ENCODE results near the gene GNAZ.
A peak's percentile ranks its signal among the peaks of the same experiment; 100 is the strongest.

The GNAZ gene

GRCh38 chr22:23119494-23120414 lies 49.4 kb downstream of the GNAZ start:
- no peak for DNase-seq (ENCODE audit: low read depth)

GRCh38 chr22:23120415-23120899 lies 50.1 kb downstream of the GNAZ start:
- DNase-seq (ENCODE audit: low read depth), result no peak

- DNase-seq (ENCODE audit: low read depth), result no peak
Measured at GRCh38 chr22:23121000-23121421, 50.7 kb downstream of the GNAZ start.

- no peak for DNase-seq (ENCODE audit: low read depth)
Measured at GRCh38 chr22:23121424-23121823, 51.1 kb downstream of the GNAZ start.

GRCh38 chr22:23122216-23122957 lies 52.1 kb downstream of the GNAZ start:
- no peak for DNase-seq (ENCODE audit: low read depth)

- DNase-seq (ENCODE audit: low read depth), result no peak
Measured at GRCh38 chr22:23122992-23123803, 52.9 kb downstream of the GNAZ start.

GRCh38 chr22:23123804-23124254 lies 53.5 kb downstream of the GNAZ start:
- DNase-seq (ENCODE audit: low read depth), result no peak

- no peak for DNase-seq (ENCODE audit: low read depth)
Measured at GRCh38 chr22:23124611-23125511, 54.5 kb downstream of the GNAZ start.

GRCh38 chr22:23125512-23126103 lies 55.3 kb downstream of the GNAZ start:
- no peak for DNase-seq (ENCODE audit: low read depth)

GRCh38 chr22:23126165-23127054 lies 56.1 kb downstream of the GNAZ start:
- DNase-seq (ENCODE audit: low read depth), result no peak

- no peak for DNase-seq (ENCODE audit: low read depth)
Measured at GRCh38 chr22:23127055-23127756, 56.9 kb downstream of the GNAZ start.

- no peak for DNase-seq (ENCODE audit: low read depth)
Measured at GRCh38 chr22:23127788-23128187, 57.5 kb downstream of the GNAZ start.

GRCh38 chr22:23128269-23129108 lies 58.2 kb downstream of the GNAZ start:
- peak; percentile 56 for DNase-seq (ENCODE audit: low read depth)

GRCh38 chr22:23129149-23129548 lies 58.8 kb downstream of the GNAZ start:
- no peak for DNase-seq (ENCODE audit: low read depth)

GRCh38 chr22:23130697-23131096 lies 60.4 kb downstream of the GNAZ start:
- no peak for DNase-seq (ENCODE audit: low read depth)

GRCh38 chr22:23131931-23132330 lies 61.6 kb downstream of the GNAZ start:
- no peak for DNase-seq (ENCODE audit: low read depth)

- DNase-seq (ENCODE audit: low read depth), result no peak
Measured at GRCh38 chr22:23132376-23133091, 62.2 kb downstream of the GNAZ start.

Measured in fibroblast of the conjunctiva (primary cell).